GM10847 (cell line): ENCODE data around the gene CTSA.

Source experiments
- POLR2A ChIP-seq: IDR thresholded peaks from 2 replicates; pipeline ENCODE4 v1.6.1; 2011; ENCODE audit not compliant: insufficient read length; ENCODE audit errors: extremely low read depth

CTSA gene

GRCh38 chr20:45935416-45936046, 44.4 kb downstream of the CTSA start:
- TF ChIP-seq POLR2A: no peak

- no peak for TF ChIP-seq POLR2A
These were observed 46.6 kb downstream of the CTSA start for GRCh38 chr20:45937765-45938164.

GRCh38 chr20:45938727-45939438, 47.7 kb downstream of the CTSA start:
- TF ChIP-seq POLR2A: no peak

GRCh38 chr20:45940053-45940452, 48.9 kb downstream of the CTSA start:
- TF ChIP-seq POLR2A: no peak

GRCh38 chr20:45940469-45940868, 49.3 kb downstream of the CTSA start:
- TF ChIP-seq POLR2A: no peak

GRCh38 chr20:45943613-45944012, 52.5 kb downstream of the CTSA start:
- TF ChIP-seq POLR2A: no peak

GRCh38 chr20:45944151-45944964, 53.2 kb downstream of the CTSA start:
- no peak for TF ChIP-seq POLR2A

GRCh38 chr20:45944965-45945677, 54.0 kb downstream of the CTSA start:
- TF ChIP-seq POLR2A: no peak

GRCh38 chr20:45945678-45946148, 54.6 kb downstream of the CTSA start:
- no peak for TF ChIP-seq POLR2A

GRCh38 chr20:45946149-45946970, 55.2 kb downstream of the CTSA start:
- TF ChIP-seq POLR2A: no peak

- TF ChIP-seq POLR2A: no peak
These were observed 56.2 kb downstream of the CTSA start for GRCh38 chr20:45947110-45947866.

- no peak for TF ChIP-seq POLR2A
These were observed 57.2 kb downstream of the CTSA start for GRCh38 chr20:45948261-45948733.
